Measurements from ENCODE around the gene PVR.
A peak's percentile ranks its signal among the peaks of the same experiment; 100 is the strongest.
"Not testable (repeated sequence)": the region's sequence is repeated elsewhere in the genome, so short reads cannot be mapped to it uniquely, and the experiment has no call there.

The PVR gene, protein sequence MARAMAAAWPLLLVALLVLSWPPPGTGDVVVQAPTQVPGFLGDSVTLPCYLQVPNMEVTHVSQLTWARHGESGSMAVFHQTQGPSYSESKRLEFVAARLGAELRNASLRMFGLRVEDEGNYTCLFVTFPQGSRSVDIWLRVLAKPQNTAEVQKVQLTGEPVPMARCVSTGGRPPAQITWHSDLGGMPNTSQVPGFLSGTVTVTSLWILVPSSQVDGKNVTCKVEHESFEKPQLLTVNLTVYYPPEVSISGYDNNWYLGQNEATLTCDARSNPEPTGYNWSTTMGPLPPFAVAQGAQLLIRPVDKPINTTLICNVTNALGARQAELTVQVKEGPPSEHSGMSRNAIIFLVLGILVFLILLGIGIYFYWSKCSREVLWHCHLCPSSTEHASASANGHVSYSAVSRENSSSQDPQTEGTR

GRCh38 chr19:44643605-44644401 lies at the start of gene PVR:
TSS of gene PVR (plus strand) at chr19:44643910. CDS start at chr19:44644097, 187 bp downstream.
- DNase-seq: peak; percentile 79

DNA sequence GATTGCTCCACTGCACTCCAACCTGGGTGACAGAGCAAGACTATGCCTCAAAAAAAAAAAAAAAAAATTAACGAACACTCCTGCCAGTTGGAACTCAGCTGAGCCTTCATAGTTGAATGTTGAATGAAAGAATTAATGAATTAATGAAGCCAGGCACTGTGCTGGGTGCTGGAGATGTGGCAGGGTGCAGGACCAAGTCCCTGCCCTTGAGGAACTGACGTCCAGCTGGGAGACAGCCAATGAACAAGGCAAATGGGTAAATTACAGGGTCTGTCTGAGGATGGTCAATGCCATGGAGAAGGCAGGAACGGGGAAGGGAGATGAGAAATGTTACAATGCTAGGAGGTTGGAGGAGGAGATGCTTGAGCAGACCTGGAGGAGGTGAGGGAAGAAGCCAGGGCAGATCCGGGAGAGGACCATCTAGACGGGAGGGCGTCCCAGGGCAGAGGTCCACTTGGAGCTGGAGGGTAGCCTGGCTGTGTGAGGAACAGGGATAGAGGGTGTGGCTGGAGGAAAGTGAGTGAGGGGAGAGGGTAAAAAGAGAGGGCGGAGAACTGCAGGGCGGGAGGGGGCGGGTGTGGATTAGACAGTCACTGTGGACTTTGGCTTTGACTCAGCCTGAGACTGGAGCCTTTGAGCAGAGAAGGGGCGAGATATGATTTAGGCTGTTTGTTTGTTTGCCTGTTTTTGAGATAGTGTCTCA lies 47.1 kb upstream of the PVR start:
- DNase-seq: no peak

DNA sequence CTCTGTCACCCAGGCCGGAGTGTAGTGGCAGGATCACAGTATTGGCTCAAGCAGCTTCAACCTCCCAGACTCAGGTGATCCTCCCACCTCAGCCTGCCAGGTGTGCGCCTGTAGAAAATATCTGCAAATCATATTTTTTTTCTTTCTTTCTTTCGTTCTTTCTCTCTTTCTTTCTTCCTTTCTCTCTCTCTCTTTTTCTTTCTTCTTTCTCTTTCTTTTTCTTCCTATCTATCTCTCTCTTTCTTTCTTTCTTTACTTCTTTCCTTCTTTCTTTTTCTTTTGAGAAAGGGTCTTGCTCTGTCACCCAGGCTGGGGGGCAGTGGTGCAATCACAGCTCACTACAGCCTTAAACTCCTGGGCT lies 46.6 kb upstream of the PVR start:
- DNase-seq: no peak

GRCh38 chr19:44598355-44598754 lies 45.4 kb upstream of the PVR start:
- DNase-seq: no peak

DNA sequence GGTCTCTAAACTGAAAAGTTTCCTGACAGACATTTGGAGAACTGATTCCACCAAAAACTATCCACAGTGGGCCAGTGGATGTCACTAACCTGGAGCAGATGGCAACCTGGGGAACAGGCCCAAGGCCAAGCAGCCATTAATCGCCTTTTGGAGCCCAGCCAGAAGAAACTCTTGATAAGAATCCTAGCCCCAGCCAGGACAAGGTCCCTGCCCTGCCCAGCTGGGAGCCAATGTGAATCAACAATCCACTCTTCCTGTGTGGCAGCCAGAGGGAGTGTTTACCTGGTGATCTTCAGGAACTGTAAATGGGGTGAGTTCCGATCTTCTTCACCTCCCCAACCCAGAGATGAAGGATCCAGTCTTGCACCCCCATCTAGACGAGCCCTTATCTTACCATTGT lies 44.8 kb upstream of the PVR start:
- no peak for DNase-seq

DNA sequence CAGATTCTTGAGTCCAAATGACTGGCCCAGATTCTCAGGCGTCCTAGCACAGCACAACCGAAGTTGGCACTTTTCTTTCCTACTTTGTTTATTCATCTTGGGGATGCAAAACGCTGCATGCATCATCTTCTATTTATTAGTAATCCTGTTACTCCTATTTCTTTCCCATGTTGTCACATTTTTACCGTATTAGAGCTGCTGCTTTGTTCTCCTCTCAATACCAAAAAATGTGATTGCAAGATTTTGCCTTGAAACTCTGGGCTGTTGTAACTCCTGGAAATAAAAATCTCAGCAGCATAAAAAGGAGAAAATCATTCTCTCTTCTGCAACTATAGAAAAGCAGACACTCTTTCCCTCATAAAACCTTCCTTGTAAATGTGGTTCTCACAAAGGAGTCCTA lies 43.2 kb upstream of the PVR start:
- DNase-seq: no peak

DNA sequence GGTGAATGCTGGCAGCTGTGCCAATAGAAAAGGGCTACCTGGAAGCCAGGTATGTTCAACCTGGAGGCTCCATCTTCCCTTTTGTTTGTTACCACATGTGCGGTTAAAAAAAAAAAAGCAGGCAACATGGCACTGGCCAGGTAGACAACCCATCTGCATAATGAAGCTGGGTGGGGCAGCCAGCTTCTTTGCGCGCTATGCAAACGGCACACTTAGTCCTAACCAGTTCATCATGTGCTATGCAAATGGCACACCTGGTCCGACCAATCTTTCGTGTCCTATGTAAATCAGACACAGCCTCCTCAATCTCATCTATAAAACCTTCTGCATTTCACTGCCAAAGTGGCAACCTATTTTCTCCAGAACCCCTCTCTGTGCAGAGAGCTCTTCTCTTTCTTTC lies 41.6 kb upstream of the PVR start:
- DNase-seq: no peak

DNA sequence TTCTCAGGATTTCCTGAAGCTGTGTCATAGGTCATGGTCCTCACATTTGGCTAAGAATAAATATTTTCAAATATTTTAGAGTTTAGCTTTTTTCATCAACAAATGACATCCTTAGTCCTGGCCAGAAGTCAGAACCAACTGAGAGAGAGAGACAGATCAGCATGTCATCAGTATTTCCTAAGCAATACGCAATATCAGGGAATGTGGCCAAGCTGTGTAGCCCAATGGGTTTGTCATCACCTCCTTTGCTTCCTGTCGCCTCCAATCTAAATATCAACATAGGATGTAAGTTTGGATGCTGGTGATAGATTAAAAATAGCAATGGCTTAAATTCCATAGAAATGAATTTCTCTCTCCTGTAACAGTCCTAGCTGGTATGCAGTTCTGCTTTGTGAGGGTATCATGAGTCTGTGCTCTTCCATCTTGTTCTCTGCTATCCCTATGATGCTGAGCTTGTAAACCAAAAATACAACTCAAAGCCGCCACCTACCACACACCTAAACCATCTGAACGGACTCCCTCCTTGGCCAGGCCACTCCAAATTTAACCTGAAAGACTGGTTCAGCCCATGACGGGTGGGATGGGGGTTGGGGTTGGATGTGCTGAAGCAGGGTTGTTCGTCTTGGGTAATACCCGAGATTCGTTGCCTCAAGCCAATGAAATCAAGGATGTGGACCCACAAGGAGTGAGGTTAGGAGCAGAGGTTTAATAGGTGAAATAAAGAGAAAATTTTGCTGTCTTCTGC lies 40.3 kb upstream of the PVR start:
- no peak for DNase-seq

GRCh38 chr19:44604241-44604640 lies 39.5 kb upstream of the PVR start:
- DNase-seq: no peak

- DNase-seq: no peak
Observed at GRCh38 chr19:44605547-44605946, 38.2 kb upstream of the PVR start.

- no peak for DNase-seq
Observed at GRCh38 chr19:44607049-44607448, 36.7 kb upstream of the PVR start.

DNA sequence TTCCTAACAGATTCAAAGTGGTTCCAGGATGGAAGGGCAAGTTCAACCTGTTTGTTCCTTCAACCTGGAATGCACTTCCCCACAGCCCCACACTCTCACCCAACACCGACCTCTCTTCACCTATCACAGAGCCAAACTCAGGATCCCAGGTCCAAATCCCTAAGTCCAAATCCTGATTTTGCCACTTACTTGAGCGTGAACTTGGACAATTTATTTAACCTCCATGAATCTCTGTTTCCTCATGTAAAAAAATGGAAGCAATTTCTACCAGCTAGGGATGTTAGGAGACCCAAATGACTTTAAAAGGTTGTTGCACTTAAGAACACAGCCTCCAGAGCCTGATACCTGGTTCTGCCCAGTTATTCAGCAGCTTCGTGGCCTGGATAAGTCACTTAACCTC lies 35.8 kb upstream of the PVR start:
- no peak for DNase-seq

- DNase-seq: no peak
Observed at GRCh38 chr19:44608391-44608821, 35.3 kb upstream of the PVR start.

DNA sequence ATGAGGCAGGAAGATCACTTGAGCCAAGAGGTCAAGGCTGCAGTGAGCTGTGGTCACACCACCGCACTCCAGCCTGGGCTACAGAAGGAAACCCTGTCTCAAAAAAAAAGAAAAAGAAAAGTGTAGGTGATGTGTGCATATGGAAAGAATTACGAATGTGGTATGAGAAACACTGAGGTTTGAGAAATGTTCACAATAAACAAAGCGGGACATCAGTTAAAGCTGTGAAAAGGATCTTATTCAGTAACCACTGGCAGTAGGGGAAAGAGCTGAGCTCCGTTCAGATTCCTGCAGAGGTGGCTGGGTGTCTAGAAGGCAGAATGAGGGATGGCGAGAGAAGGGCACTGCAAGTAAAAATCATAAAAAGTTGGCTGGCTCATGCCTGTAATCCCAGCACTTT lies 34.5 kb upstream of the PVR start:
- no peak for DNase-seq

DNA sequence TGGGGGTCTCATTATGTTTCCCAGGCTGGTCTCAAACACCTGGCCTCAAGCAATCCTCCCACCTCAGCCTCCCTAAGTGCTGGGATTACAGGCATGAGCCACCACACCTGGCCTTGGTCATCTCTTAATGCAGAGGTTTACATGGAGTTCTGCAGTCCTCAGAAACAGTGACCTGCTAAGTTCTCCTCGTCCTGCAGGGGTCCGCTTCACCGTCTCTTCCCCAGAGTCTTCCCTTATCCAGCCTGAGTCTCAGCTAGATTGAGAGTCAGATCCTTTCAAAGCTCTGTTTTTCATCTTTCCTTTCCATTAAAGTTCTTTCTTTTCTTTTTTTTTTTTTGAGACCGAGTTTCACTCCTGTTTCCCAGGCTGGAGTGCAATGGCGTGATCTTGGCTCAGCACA lies 33.2 kb upstream of the PVR start:
- DNase-seq: not testable (repeated sequence)

DNA sequence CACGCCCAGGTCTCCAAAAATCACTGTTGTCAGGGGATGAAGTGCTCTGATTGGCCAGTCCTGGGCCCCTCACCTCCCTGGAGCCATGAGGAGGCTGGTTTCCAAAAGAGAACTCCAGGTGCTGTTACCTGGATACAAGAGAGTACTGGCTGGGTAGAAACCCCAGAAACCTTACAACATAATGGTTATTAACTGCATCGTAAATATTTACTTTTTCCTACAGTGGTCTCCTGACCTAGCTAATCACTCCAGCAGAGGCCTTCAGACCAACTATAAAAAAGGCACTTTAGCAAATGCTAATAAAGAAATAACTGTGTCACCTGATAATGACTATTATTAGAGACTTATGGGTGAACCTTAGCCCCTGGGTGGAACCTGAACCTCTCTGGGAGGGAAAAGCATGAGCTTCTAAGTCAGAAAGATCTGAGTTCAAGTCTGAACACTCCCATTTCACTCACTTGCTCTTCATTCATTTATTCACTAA lies 31.9 kb upstream of the PVR start:
- no peak for DNase-seq

DNA sequence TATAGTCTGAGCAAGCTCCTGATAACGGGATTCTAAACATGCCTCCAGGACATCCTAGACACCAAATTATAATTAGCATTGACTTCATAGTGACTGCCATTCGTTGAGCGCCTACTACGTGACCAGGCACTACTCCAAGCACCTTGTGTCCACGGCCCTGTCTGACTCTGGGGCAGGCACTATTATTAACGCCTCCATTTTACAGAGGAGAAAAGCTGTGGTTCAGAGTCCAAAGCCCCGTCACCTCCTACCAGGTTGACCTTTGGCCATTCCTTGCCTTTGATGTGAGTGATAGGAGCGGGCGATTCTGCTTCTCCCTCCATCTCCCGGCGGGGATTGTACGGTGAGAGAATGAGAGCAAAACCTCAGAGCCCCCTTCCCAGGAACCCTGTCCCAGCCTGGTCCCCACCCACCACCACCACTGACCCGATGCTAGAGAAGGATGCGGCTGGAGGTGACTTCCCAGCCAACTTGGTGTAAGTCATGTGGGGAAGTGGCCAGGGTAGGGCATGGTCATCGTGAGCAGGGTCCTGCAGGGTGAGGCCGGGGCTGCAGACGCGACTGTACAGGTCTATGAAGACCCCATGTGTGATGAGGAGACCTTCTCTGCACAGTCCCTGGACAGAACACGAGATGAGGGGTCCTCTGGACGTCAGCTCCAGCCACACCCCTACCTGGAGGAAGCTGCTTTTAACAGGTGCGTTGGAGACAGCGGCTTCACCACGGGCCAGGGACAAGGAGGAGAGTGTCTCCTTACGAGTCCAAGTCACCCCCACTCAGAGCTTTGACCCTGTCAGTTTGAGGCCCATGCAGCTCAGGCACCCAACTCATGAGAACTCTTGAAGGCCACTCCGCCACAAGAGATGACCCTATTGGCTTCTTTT lies 30.2 kb upstream of the PVR start, which contains the start of gene IGSF23:
TSS of gene IGSF23 (plus strand) at position 269 of the 884 bp plus-strand sequence. CDS start at position 352, 83 bp downstream.
- no peak for DNase-seq

DNA sequence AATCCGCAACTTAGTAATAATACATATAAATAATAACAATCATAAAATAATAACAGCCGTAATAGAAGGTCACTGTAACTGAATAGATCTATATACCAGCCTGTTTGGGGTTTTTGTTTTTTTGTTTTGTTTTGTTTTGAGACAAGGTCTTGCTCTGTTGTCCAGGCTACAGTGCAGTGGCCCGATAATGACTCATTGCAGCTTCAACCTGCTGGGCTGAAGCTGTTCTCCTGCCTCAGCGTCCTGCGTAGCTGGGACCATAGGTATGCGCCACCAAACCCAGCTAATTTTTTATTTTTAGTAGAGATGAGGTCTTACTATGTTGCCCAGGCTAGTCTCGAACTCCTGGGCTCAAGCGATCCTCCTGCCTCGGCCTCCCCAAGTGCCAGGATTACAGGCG lies 29.4 kb upstream of the PVR start:
- no peak for DNase-seq

GRCh38 chr19:44615863-44616247 lies 27.9 kb upstream of the PVR start:
- DNase-seq: no peak

DNA sequence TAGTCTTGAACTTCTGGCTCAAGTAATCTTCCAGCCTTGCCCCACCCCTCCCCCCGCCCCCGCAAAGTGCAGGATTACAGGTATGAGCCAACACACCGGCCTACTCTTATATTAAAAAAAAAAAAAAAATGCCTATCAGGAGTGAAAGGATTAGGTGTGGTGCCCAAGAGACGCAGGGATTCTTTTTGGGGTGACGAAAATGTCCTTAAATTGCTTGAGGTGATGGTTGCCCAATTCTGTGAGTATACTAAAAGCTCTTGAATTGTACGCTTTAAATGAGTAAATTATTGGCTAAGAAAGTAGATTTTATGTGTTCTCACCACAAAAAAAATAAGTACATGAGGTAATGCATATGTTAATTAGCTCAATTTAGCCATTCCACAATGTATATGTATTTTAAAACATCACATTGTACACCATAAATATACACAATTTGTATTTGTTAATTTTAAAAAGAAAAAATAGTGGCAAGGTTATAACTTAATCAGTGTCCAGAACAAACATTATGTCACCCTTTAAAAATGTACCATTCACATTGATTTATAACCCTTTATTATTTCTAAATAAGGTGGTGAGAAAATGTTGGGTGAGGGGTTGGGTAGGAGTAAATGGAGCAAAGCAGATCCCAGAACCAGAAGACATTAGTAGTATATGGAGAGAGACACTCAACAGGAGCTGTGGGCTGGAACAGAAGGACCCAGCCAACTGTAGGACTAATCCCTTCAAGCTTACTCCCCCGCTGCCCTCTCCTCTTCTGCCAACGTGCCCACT lies 26.4 kb upstream of the PVR start:
- no peak for DNase-seq

Measured in left hindlimb (tissue), 1 donor.